Natural killer cell (primary cell): Measurements from ENCODE around the gene RTKN. TPM values are rescaled to one million over a fixed set of nuclear protein-coding genes. Genes with fewer than 3 reads are reported as not detected.

Experiments used
- ATAC-seq, 3 donors: fragments of 150-1000 bp in 2 of 3; fragments of 200-7000 bp in 1 of 3; cut with Tn5 transposase; 1 replicate in 1 of 3; 2 replicates in 2 of 3; pipeline ENCODE4 v1.10.0; 2021; ENCODE audit warnings: mild to moderate bottlenecking in 2 of 3, moderate library complexity in 2 of 3
- DNase-seq, 2 donors: peaks; one replicate each; pipeline versions ENCODE4 v3.0.0 to v3.0.0-alpha.2; 2013 to 2021; ENCODE audit warnings: mixed read lengths in 1 of 2
- H3K27ac ChIP-seq: one replicate; pipeline ENCODE4 v1.5.1; 2013; ENCODE audit warnings: mild to moderate bottlenecking, low read length
- H3K27me3 ChIP-seq: one replicate; pipeline ENCODE4 v1.6.1; 2013; ENCODE audit warnings: low read length; ENCODE audit not compliant: control insufficient read depth, insufficient read depth
- H3K36me3 ChIP-seq: one replicate; pipeline ENCODE4 v1.6.1; 2013; ENCODE audit warnings: low read length; ENCODE audit not compliant: control insufficient read depth, insufficient read depth
- H3K4me1 ChIP-seq: one replicate; pipeline ENCODE4 v1.6.1; 2013; ENCODE audit warnings: low read length; ENCODE audit not compliant: control insufficient read depth, insufficient read depth
- H3K4me3 ChIP-seq: one replicate; pipeline ENCODE4 v1.5.1; 2013; ENCODE audit warnings: low read length
- H3K9me3 ChIP-seq: one replicate; pipeline ENCODE4 v1.6.1; 2013; ENCODE audit warnings: low read length; ENCODE audit not compliant: control insufficient read depth, insufficient read depth
- H3K27ac Mint-ChIP-seq, 2 donors: one replicate each; pipeline ENCODE4 v1.8.0; 2022; ENCODE audit warnings: mild to moderate bottlenecking in 2 of 2, mixed read lengths in 2 of 2, moderate library complexity in 1 of 2
- H3K27me3 Mint-ChIP-seq, 2 donors: one replicate each; pipeline ENCODE4 v1.8.0; 2022; ENCODE audit warnings: low read depth in 2 of 2, mixed read lengths in 2 of 2
- H3K36me3 Mint-ChIP-seq: one replicate; pipeline ENCODE4 v1.8.0; 2022; ENCODE audit warnings: mixed read lengths
- H3K4me1 Mint-ChIP-seq, 2 donors: one replicate each; pipeline ENCODE4 v1.8.0; 2022; ENCODE audit warnings: mixed read lengths in 2 of 2
- H3K4me3 Mint-ChIP-seq: one replicate; pipeline ENCODE4 v1.8.0; 2022; ENCODE audit warnings: mild to moderate bottlenecking, moderate library complexity, mixed read lengths
- H3K9me3 Mint-ChIP-seq, 2 donors: one replicate each; pipeline ENCODE4 v1.8.0; 2022; ENCODE audit warnings: mixed read lengths in 2 of 2
- WGBS: methylation state at CpG from one replicate; pipeline ENCODE4 v1.1.7; 2013; ENCODE audit warnings: missing lambda C conversion rate; ENCODE audit not compliant: insufficient coverage; 5-methylcytosine and 5-hydroxymethylcytosine counted together
- intact Hi-C: fragments of 100-400 bp; cut with micrococcal nuclease; formaldehyde crosslinking; loops from one replicate; pipeline ENCODE4 v1.14.2; 2022
- total RNA-seq, 4 donors: library from RNA; stranded (reverse); fragments of 120-200 nt in 1 of 4; gene quantifications; one replicate each; pipeline versions ENCODE4 v1.2.3 to v1.2.4, GENCODE V29; 2013 to 2022
- TF ChIP-seq, protein P1 (sequence below): fragments of 200-600 bp; IDR thresholded peaks from one replicate; pipeline ENCODE4 v1.8.0; 2022; ENCODE audit warnings: antibody characterized with exemption

Gene RTKN
- total RNA-seq, 3 donors from 2014 or later (not counting 1 experiment from before 2014, with no cell fraction given): 11.0 to 26.5 (median 15.1) TPM

DNA sequence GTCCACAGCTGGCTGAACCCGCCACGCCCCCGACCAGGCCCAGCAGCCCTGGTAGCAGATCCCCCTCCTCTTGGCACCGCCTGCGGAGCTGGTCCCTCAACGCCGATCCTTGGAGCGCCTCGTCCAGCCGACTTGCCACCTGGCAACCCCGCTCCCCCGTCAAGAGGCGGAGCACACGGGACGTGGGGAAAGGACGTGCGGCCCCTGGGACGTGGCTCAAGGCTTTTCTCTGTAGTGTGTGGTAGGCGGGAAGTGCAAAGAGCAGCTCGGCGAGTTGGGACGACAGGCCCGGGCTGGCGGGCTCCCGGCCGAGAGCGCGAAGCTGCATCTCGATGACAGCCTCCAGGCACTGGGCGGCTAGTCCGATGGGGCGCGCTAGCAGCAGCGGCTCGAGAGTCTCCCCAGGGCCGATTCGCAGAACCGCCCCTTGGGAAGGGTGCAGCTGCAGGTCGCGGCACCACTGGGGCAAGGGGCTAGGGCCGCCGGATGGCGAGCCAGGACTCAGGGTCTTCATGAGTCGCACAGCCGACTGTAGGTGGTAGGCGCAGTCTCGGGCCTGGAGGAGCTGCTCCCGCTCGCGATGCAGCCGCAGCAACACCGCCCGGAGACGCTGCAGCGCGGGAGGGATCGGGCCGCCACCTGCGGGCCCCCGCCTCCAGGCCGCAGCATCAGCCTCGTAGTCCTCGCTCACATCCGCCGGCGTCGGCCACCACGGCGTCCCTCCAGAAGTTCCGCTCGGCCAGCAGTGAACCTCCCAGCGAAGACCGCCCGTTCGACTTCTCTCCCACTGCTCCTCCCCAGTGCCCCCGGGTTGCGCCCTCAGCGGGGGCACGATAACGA, 40.4 kb upstream of the RTKN start:
- Histone ChIP-seq H3K4me3 (peak overlapping the region; percentile 81), H3K27ac (peak overlapping the region; percentile 88), H3K9me3 (no peaks in the 10 kb centered on the region), H3K27me3 (no peaks in the 10 kb centered on the region), H3K4me1 (peaks cover 29% of the 10 kb centered on the region), H3K36me3 (peaks cover 21% of the 10 kb centered on the region)
- intact Hi-C loops: loop anchor here (2.0 kb wide), 2 partner anchors 61 to 395 kb away; partner anchors contain the start of genes C2orf81 and WDR54
- ATAC-seq (peak; percentile 36 to 51 (median 41)), DNase-seq (peak in 1 of 2 donors; percentile 72)
- 3% methylated on average over 80 of the region's 80 CpGs for WGBS
- Mint-ChIP-seq H3K27ac (peak overlapping the region; percentile 97), H3K4me1 (peaks cover 24 to 40% of the 10 kb centered on the region in 2 donors), H3K9me3 (no peaks in the 10 kb centered on the region), H3K27me3 (no peaks in the 10 kb centered on the region), H3K36me3 (peaks cover 8% of the 10 kb centered on the region), H3K4me3 (peak overlapping the region; percentile 99)
- TF ChIP-seq, protein P1, sequence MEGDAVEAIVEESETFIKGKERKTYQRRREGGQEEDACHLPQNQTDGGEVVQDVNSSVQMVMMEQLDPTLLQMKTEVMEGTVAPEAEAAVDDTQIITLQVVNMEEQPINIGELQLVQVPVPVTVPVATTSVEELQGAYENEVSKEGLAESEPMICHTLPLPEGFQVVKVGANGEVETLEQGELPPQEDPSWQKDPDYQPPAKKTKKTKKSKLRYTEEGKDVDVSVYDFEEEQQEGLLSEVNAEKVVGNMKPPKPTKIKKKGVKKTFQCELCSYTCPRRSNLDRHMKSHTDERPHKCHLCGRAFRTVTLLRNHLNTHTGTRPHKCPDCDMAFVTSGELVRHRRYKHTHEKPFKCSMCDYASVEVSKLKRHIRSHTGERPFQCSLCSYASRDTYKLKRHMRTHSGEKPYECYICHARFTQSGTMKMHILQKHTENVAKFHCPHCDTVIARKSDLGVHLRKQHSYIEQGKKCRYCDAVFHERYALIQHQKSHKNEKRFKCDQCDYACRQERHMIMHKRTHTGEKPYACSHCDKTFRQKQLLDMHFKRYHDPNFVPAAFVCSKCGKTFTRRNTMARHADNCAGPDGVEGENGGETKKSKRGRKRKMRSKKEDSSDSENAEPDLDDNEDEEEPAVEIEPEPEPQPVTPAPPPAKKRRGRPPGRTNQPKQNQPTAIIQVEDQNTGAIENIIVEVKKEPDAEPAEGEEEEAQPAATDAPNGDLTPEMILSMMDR: no peak

DNA sequence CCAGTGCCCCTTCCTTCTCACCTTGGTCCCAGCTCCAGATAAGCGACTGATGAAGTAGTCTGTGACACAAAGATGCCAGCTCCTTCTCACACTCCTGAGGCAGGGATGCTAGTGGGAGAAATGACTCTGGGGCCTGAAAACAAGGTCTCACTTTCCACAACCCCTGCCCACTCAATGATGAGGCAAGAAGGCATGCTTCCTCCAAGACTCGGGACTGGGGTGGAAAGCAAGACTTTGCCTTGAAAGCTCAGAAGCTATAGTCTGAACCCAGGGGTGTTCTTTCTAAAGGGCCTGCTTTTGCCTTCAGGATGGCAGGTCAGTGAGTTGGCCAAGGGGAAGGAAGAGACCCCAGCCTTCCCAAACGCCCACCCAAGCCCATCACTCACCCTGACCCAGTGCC, 39.7 kb upstream of the RTKN start:
- Histone ChIP-seq H3K4me1 (peaks cover 29% of the 10 kb centered on the region), H3K4me3 (no peak overlapping the region), H3K27ac (peak overlapping the region; percentile 88), H3K9me3 (no peaks in the 10 kb centered on the region), H3K27me3 (no peaks in the 10 kb centered on the region), H3K36me3 (peaks cover 21% of the 10 kb centered on the region)
- Mint-ChIP-seq H3K4me1 (peaks cover 23 to 34% of the 10 kb centered on the region in 2 donors), H3K4me3 (peak overlapping the region; percentile 17), H3K27ac (peak overlapping the region in 1 of 2 donors; percentile 97), H3K27me3 (no peaks in the 10 kb centered on the region), H3K36me3 (peaks cover 5% of the 10 kb centered on the region), H3K9me3 (no peaks in the 10 kb centered on the region)
- TF ChIP-seq, protein P1: no peak
- ATAC-seq (no peak), DNase-seq (no peak)
- intact Hi-C loops: no loop called here
- 71% methylated on average over 3 of the region's 3 CpGs for WGBS

DNA sequence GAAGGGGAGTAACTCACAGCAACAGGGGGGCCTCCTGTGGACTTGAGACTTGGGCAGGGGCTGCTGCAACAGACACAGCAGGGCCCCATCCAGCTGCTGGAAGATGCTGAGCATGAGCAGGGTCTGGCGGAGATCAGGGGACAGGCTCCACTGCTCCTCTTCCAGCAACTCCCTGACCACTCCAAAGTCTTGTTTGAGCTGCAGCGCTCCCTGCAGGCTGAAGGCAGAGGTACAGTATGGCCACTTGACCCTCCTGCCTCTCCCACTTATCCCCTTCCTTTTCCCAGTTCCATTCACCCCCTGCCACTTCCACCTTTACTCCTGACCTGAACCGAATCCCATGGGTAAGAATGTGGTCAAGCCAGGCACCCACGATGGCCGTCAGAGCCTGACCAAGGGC, 33.2 kb upstream of the RTKN start:
- peaks cover 22% of the 10 kb centered on the region for H3K36me3 ChIP-seq

More for the DNA sequence above, 33.2 kb upstream of the RTKN start:
- WGBS: 96% methylated on average over 5 of the region's 5 CpGs
- no peaks in the 10 kb centered on the region for H3K27me3 Mint-ChIP-seq
- H3K9me3 Mint-ChIP-seq: no peaks in the 10 kb centered on the region
- DNase-seq: no peak
- intact Hi-C loops: no loop called here
- Histone ChIP-seq H3K9me3 (no peaks in the 10 kb centered on the region), H3K27ac (no peak overlapping the region), H3K4me1 (peaks cover 24% of the 10 kb centered on the region), H3K27me3 (no peaks in the 10 kb centered on the region), H3K4me3 (no peak overlapping the region)
- ATAC-seq: no peak
- no peak overlapping the region for H3K4me3 Mint-ChIP-seq
- H3K27ac Mint-ChIP-seq: peak overlapping the region; percentile 0 to 98
- TF ChIP-seq, protein P1: no peak
- no peaks in the 10 kb centered on the region for H3K36me3 Mint-ChIP-seq
- peaks cover 25 to 27% of the 10 kb centered on the region in 2 donors for H3K4me1 Mint-ChIP-seq
